Measurements from ENCODE around the gene FAM241A. TPM values are rescaled to one million over a fixed set of nuclear protein-coding genes. Genes with fewer than 3 reads are reported as not detected.
A peak's percentile ranks its signal among the peaks of the same experiment; 100 is the strongest.
"Not testable (repeated sequence)": the region's sequence is repeated elsewhere in the genome, so short reads cannot be mapped to it uniquely, and the experiment has no call there.

FAM241A gene
- 1.8 TPM for polyA plus RNA-seq (2013, experiment 1 of 2; ENCODE audit: insufficient read length)
- polyA plus RNA-seq (2013, experiment 2 of 2; ENCODE audit: insufficient read length), result 2.1 TPM

GRCh38 chr4:112145326-112145789, at the start of gene FAM241A:
Gene FAM241A, plus strand, starts transcription at chr4:112145454. Its CDS starts 127 bp downstream, at chr4:112145581.
- DNase-seq, result peak; percentile 88

- no peak for DNase-seq
These were observed 46.3 kb upstream of the FAM241A start for GRCh38 chr4:112098841-112099530.

- peak; percentile 63 for DNase-seq
These were observed 45.5 kb upstream of the FAM241A start for GRCh38 chr4:112099701-112100297.

- DNase-seq, result no peak
These were observed 42.3 kb upstream of the FAM241A start for GRCh38 chr4:112102875-112103370.

- DNase-seq, result no peak
These were observed 39.9 kb upstream of the FAM241A start for GRCh38 chr4:112105201-112105969.

GRCh38 chr4:112109360-112110058, 35.7 kb upstream of the FAM241A start:
- DNase-seq, result no peak

- no peak for DNase-seq
These were observed 35.2 kb upstream of the FAM241A start for GRCh38 chr4:112110059-112110425.

- DNase-seq, result no peak
These were observed 33.9 kb upstream of the FAM241A start for GRCh38 chr4:112111306-112111705.

- not testable (repeated sequence) for DNase-seq
These were observed 33.2 kb upstream of the FAM241A start for GRCh38 chr4:112112095-112112494.

- DNase-seq, result no peak
These were observed 32.6 kb upstream of the FAM241A start for GRCh38 chr4:112112590-112113170.

GRCh38 chr4:112113864-112114263, 31.4 kb upstream of the FAM241A start:
- DNase-seq, result no peak

- DNase-seq, result no peak
These were observed 30.8 kb upstream of the FAM241A start for GRCh38 chr4:112114452-112114851.

GRCh38 chr4:112118742-112119352, 26.4 kb upstream of the FAM241A start:
- DNase-seq, result no peak

- DNase-seq, result no peak
These were observed 25.9 kb upstream of the FAM241A start for GRCh38 chr4:112119353-112119783.

GRCh38 chr4:112120021-112120420, 25.2 kb upstream of the FAM241A start:
- no peak for DNase-seq

GRCh38 chr4:112125416-112125815, 19.8 kb upstream of the FAM241A start:
- no peak for DNase-seq

- peak; percentile 29 for DNase-seq
These were observed 18.1 kb upstream of the FAM241A start for GRCh38 chr4:112127048-112127637.

GRCh38 chr4:112127803-112128202, 17.5 kb upstream of the FAM241A start:
- peak; percentile 57 for DNase-seq

- DNase-seq, result no peak
These were observed 16.8 kb upstream of the FAM241A start for GRCh38 chr4:112128452-112128851.

- DNase-seq, result no peak
These were observed 14.3 kb upstream of the FAM241A start for GRCh38 chr4:112130906-112131305.

- no peak for DNase-seq
These were observed 8.7 kb upstream of the FAM241A start for GRCh38 chr4:112136551-112136950.

Data from fibroblast of skin of scalp (primary cell).